Right lobe of liver (tissue), 6 donors: Measurements from ENCODE around the gene KIAA1191. TPM values are rescaled to one million over a fixed set of nuclear protein-coding genes. Genes with fewer than 3 reads are reported as not detected.
A peak's percentile ranks its signal among the peaks of the same experiment; 100 is the strongest.

Experiments used
- ATAC-seq, 4 donors: fragments of 200-7000 bp; cut with Tn5 transposase; one replicate each; pipeline ENCODE4 v1.9.1; 2020; ENCODE audit warnings: mild to moderate bottlenecking in 4 of 4, moderate library complexity in 4 of 4
- DNase-seq, 3 donors: peaks; one replicate each; pipeline ENCODE4 v3.0.0-alpha.2; 2020
- H3K27ac ChIP-seq, 3 donors: fragments of 200-600 bp; one replicate each; pipeline ENCODE4 v1.8.0; 2022
- H3K27me3 ChIP-seq, 2 donors: fragments of 200-600 bp; one replicate each; pipeline ENCODE4 v1.8.0; 2022
- H3K36me3 ChIP-seq, 4 donors: fragments of 200-600 bp; sonication (generic) in 1 of 4; one replicate each; pipeline versions ENCODE4 v1.5.1 to v1.8.0; 2017 to 2022; ENCODE audit warnings: control low read depth in 1 of 4
- H3K4me1 ChIP-seq, 4 donors: fragments of 200-600 bp; sonication (generic) in 1 of 4; one replicate each; pipeline versions ENCODE4 v1.5.1 to v1.8.0; 2017 to 2022; ENCODE audit warnings: control low read depth in 1 of 4
- H3K4me3 ChIP-seq, 3 donors: fragments of 200-600 bp; one replicate each; pipeline ENCODE4 v1.8.0; 2022
- H3K9me3 ChIP-seq, 4 donors: fragments of 200-600 bp; sonication (generic) in 1 of 4; one replicate each; pipeline versions ENCODE4 v1.5.1 to v1.8.0; 2017 to 2022; ENCODE audit warnings: control low read depth in 1 of 4
- CTCF ChIP-seq, 4 donors: fragments of 200-600 bp in 3 of 4; fragments of 450-650 bp in 1 of 4; IDR thresholded peaks; one replicate each; pipeline versions ENCODE4 v1.5.1 to v1.8.0; 2016 to 2022; ENCODE audit warnings: antibody characterized with exemption in 4 of 4, mild to moderate bottlenecking in 2 of 4
- POLR2A ChIP-seq: fragments of 450-650 bp; IDR thresholded peaks from one replicate; pipeline ENCODE4 v1.6.1; 2017; ENCODE audit warnings: antibody characterized with exemption, mild to moderate bottlenecking
- WGBS: methylation state at CpG from one replicate; pipeline ENCODE4 v1.1.6; 2018; ENCODE audit warnings: low coverage, low lambda C conversion rate; ENCODE audit not compliant: insufficient coverage; ENCODE audit errors: missing lambda C conversion rate; 5-methylcytosine and 5-hydroxymethylcytosine counted together
- intact Hi-C, 2 donors: fragments of 100-400 bp; cut with DNase I; formaldehyde crosslinking; loops; one replicate each; pipeline versions ENCODE4 v1.11.2 to v1.14.1; 2022
- total RNA-seq, 6 experiments: library from RNA; depleted of rRNA in 2 of 6; stranded (reverse); fragments of >200 nt in 2 of 6; fragmentation: NEBNext Ultra II Directional in 3 of 6; extraction: Animal tissue kit (Norgen Biotek cat#: 25700) in 3 of 6; gene quantifications; one replicate each; pipeline versions ENCODE4 v1.1.0 to v1.2.4, GENCODE V29; 2016 to 2023
- donor health status: DM: no; HTN: yes; CAD: no.
- donor health status: DM: no; HTN: no; CAD: no.
- donor health status: DM: no; HTN: no; CAD: no.
- donor health status: DM: no; HTN: yes; CAD: no.
- donor health status: DM: no; HTN: yes; CAD: no.

Gene KIAA1191
- total RNA-seq, 6 experiments from 2014 or later = 49.7 to 65.0 (median 57.6) TPM

- Histone ChIP-seq H3K36me3 (peaks cover 0 to 23% (median 10%) of the 10 kb centered on the region in 4 donors), H3K4me1 (no peaks in the 10 kb centered on the region), H3K9me3 (no peaks in the 10 kb centered on the region), H3K4me3 (no peak overlapping the region), H3K27ac (no peak overlapping the region), H3K27me3 (no peaks in the 10 kb centered on the region)
- WGBS = 66% methylated on average over 3 of the region's 3 CpGs
- intact Hi-C loops = no loop called here
- ATAC-seq (no peak), DNase-seq (no peak)
- TF ChIP-seq CTCF (IDR thresholded peaks at IDR 0.05) (no peak), POLR2A (no peak)
Measured at GRCh38 chr5:176379881-176380280, 18.3 kb upstream of the KIAA1191 start.

GRCh38 chr5:176373100-176373818, 11.7 kb upstream of the KIAA1191 start:
- Histone ChIP-seq H3K4me3 (no peak overlapping the region), H3K9me3 (no peaks in the 10 kb centered on the region), H3K27ac (no peak overlapping the region), H3K4me1 (peaks cover 0 to 9% (median 0%) of the 10 kb centered on the region in 4 donors), H3K27me3 (no peaks in the 10 kb centered on the region), H3K36me3 (no peaks in the 10 kb centered on the region)
- no peak for ATAC-seq
- intact Hi-C loops = no loop called here
- TF ChIP-seq CTCF (IDR thresholded peaks at IDR 0.05) (no peak), POLR2A (no peak)
- no peak for DNase-seq
- 66% methylated on average over 5 of the region's 7 CpGs for WGBS

GRCh38 chr5:176371621-176372539, 10.3 kb upstream of the KIAA1191 start:
- WGBS = 70% methylated on average over 1 of the region's 13 CpGs
- TF ChIP-seq POLR2A (no peak), CTCF (IDR thresholded peaks at IDR 0.05) (no peak)

GRCh38 chr5:176369934-176370711, 8.6 kb upstream of the KIAA1191 start:
- no peaks in the 10 kb centered on the region for H3K36me3 ChIP-seq
- H3K27ac ChIP-seq = no peak overlapping the region
- no peak for DNase-seq
- H3K4me3 ChIP-seq = no peak overlapping the region
- TF ChIP-seq CTCF (IDR thresholded peaks at IDR 0.05) (no peak), POLR2A (no peak)
- intact Hi-C loops = no loop called here
- H3K27me3 ChIP-seq = no peaks in the 10 kb centered on the region
- peaks cover 0 to 9% (median 0%) of the 10 kb centered on the region in 4 donors for H3K4me1 ChIP-seq
- 86% methylated on average over 6 of the region's 8 CpGs for WGBS
- no peaks in the 10 kb centered on the region for H3K9me3 ChIP-seq
- ATAC-seq = no peak

More at GRCh38 chr5:176371621-176372539, 10.3 kb upstream of the KIAA1191 start:
- peaks cover 0 to 9% (median 0%) of the 10 kb centered on the region in 4 donors for H3K4me1 ChIP-seq
- DNase-seq (no peak), ATAC-seq (peak; percentile 17 to 58 (median 49))
- no peaks in the 10 kb centered on the region for H3K27me3 ChIP-seq
- H3K27ac ChIP-seq = no peak overlapping the region
- no peak overlapping the region for H3K4me3 ChIP-seq
- H3K9me3 ChIP-seq = no peaks in the 10 kb centered on the region
- H3K36me3 ChIP-seq = no peaks in the 10 kb centered on the region
- intact Hi-C loops = no loop called here
